Hepatocyte (in vitro differentiated cells): ENCODE results near the gene PAK2. TPM values are rescaled to one million over a fixed set of nuclear protein-coding genes. Genes with fewer than 3 reads are reported as not detected.
A peak's percentile ranks its signal among the peaks of the same experiment; 100 is the strongest.
"Not testable (repeated sequence)": the region's sequence is repeated elsewhere in the genome, so short reads cannot be mapped to it uniquely, and the experiment has no call there.

Source experiments
- DNase-seq: peaks from one replicate; pipeline ENCODE4 v3.0.0-alpha.2; 2016; ENCODE audit warnings: low spot score
- H2AFZ ChIP-seq: fragments of 200-600 bp; sonication (generic); 2 replicates; pipeline ENCODE4 v1.6.0; 2016; ENCODE audit warnings: antibody characterized with exemption, mild to moderate bottlenecking
- H3K27ac ChIP-seq: fragments of 200-600 bp; sonication (generic); 2 replicates; pipeline ENCODE4 v1.5.1; 2016; ENCODE audit warnings: mild to moderate bottlenecking
- H3K27me3 ChIP-seq: fragments of 200-600 bp; sonication (generic); 2 replicates; pipeline ENCODE4 v1.6.1; 2016
- H3K36me3 ChIP-seq: fragments of 200-600 bp; sonication (generic); replicated peaks from 2 replicates; pipeline ENCODE4 v1.5.1; 2016; ENCODE audit warnings: low read depth; ENCODE audit not compliant: insufficient read depth
- H3K4me1 ChIP-seq: fragments of 200-600 bp; sonication (generic); 2 replicates; pipeline ENCODE4 v1.5.1; 2016; ENCODE audit warnings: mild to moderate bottlenecking, moderate library complexity; ENCODE audit not compliant: insufficient read depth
- H3K4me2 ChIP-seq: fragments of 200-600 bp; sonication (generic); 2 replicates; pipeline ENCODE4 v1.6.0; 2016
- H3K4me3 ChIP-seq: fragments of 200-600 bp; sonication (generic); 2 replicates; pipeline ENCODE4 v1.5.1; 2016; ENCODE audit warnings: mild to moderate bottlenecking
- H3K79me2 ChIP-seq: fragments of 200-600 bp; sonication (generic); 2 replicates; pipeline ENCODE4 v1.6.0; 2017; ENCODE audit warnings: mild to moderate bottlenecking
- H3K9me2 ChIP-seq: fragments of 200-600 bp; sonication (generic); replicated peaks from 2 replicates; pipeline ENCODE4 v1.6.0; 2017; ENCODE audit warnings: mild to moderate bottlenecking; ENCODE audit not compliant: insufficient read depth
- H3K9me3 ChIP-seq: fragments of 200-600 bp; sonication (generic); 2 replicates; pipeline ENCODE4 v1.5.1; 2016; ENCODE audit warnings: low read depth, mild to moderate bottlenecking
- H4K20me1 ChIP-seq: fragments of 200-600 bp; sonication (generic); 2 replicates; pipeline ENCODE4 v1.6.0; 2016; ENCODE audit warnings: mild to moderate bottlenecking; ENCODE audit not compliant: insufficient read depth, poor library complexity, severe bottlenecking
- EZH2 ChIP-seq: fragments of 200-600 bp; sonication (generic); IDR thresholded peaks from 2 replicates; pipeline ENCODE4 v1.6.1; 2016; ENCODE audit warnings: antibody characterized with exemption, mild to moderate bottlenecking, borderline replicate concordance
- EZH2phosphoT487 ChIP-seq: fragments of 200-600 bp; sonication (generic); IDR thresholded peaks from one replicate; pipeline ENCODE4 v1.6.1; 2018; ENCODE audit warnings: antibody characterized with exemption, mild to moderate bottlenecking, low read depth, moderate library complexity; ENCODE audit not compliant: unreplicated experiment, severe bottlenecking
- WGBS: methylation state at CpG from one replicate; pipeline ENCODE4 v1.1.6; 2016; ENCODE audit warnings: low lambda C conversion rate; ENCODE audit errors: missing lambda C conversion rate; 5-methylcytosine and 5-hydroxymethylcytosine counted together
- polyA plus RNA-seq: library from polyadenylated mRNA; unstranded; fragments of >200 nt; fragmentation: Nextera tagmentation; extraction: Ambion mirVana; gene quantifications from 2 replicates; pipeline ENCODE4 v1.2.1, GENCODE V29; 2016
- total RNA-seq: library from RNA; depleted of rRNA; stranded (reverse); fragments of >200 nt; gene quantifications from 2 replicates; pipeline ENCODE4 v1.2.3, GENCODE V29; 2014
- TF ChIP-seq, protein P1 (sequence below): fragments of 200-600 bp; sonication (generic); IDR thresholded peaks from 2 replicates; pipeline ENCODE4 v1.5.1; 2016; ENCODE audit warnings: antibody characterized with exemption, mild to moderate bottlenecking; ENCODE audit not compliant: poor library complexity

The PAK2 gene
- total and polyA plus RNA-seq, 2 experiments from 2014 or later, result 26.5 to 50.9 TPM

GRCh38 chr3:196837819-196838420 is 98.3 kb downstream of the PAK2 start:
- H3K79me2 ChIP-seq, result no peaks in the 10 kb centered on the region
- H3K27me3 ChIP-seq, result no peaks in the 10 kb centered on the region
- no peak overlapping the region for H3K4me2 ChIP-seq
- 75% methylated on average over 3 of the region's 3 CpGs for WGBS
- no peaks in the 10 kb centered on the region for H3K36me3 ChIP-seq
- H4K20me1 ChIP-seq, result no peaks in the 10 kb centered on the region
- H3K4me3 ChIP-seq, result no peak overlapping the region
- peak; percentile 58 for DNase-seq
- no peaks in the 10 kb centered on the region for H3K9me3 ChIP-seq
- no peaks in the 10 kb centered on the region for H3K4me1 ChIP-seq
- no peak for TF ChIP-seq EZH2phosphoT487
- no peak for TF ChIP-seq EZH2
- TF ChIP-seq, protein P1, sequence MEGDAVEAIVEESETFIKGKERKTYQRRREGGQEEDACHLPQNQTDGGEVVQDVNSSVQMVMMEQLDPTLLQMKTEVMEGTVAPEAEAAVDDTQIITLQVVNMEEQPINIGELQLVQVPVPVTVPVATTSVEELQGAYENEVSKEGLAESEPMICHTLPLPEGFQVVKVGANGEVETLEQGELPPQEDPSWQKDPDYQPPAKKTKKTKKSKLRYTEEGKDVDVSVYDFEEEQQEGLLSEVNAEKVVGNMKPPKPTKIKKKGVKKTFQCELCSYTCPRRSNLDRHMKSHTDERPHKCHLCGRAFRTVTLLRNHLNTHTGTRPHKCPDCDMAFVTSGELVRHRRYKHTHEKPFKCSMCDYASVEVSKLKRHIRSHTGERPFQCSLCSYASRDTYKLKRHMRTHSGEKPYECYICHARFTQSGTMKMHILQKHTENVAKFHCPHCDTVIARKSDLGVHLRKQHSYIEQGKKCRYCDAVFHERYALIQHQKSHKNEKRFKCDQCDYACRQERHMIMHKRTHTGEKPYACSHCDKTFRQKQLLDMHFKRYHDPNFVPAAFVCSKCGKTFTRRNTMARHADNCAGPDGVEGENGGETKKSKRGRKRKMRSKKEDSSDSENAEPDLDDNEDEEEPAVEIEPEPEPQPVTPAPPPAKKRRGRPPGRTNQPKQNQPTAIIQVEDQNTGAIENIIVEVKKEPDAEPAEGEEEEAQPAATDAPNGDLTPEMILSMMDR, result peak; percentile 57
- H3K27ac ChIP-seq, result no peak overlapping the region
- no peak overlapping the region for H2AFZ ChIP-seq
- no peaks in the 10 kb centered on the region for H3K9me2 ChIP-seq

DNA sequence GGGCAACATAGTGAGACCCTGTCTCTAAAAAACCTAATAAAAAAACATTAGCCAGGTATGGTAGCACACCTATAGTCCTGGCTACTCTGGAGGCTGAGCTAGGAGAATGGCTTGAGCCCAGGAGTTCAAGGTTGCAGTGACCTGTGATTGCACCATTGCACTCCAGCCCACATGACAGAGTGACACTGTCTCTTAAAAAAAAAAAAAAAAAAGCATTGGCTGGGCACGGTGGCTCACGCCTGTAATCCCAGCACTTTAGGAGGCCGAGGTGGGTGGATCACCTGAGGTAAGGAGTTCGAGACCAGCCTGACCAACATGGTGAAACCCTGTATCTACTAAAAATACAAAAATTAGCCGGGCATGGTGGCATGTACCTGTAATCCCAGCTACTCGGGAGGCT is 99.7 kb downstream of the PAK2 start:
- H3K27ac ChIP-seq, H3K9me3 ChIP-seq, H3K36me3 ChIP-seq: not testable (repeated sequence)

GRCh38 chr3:196842567-196843434 is 103.1 kb downstream of the PAK2 start:
- Histone ChIP-seq H3K9me2 (no peaks in the 10 kb centered on the region), H3K27me3 (no peaks in the 10 kb centered on the region), H2AFZ (no peak overlapping the region), H4K20me1 (no peaks in the 10 kb centered on the region), H3K79me2 (no peaks in the 10 kb centered on the region), H3K36me3 (no peaks in the 10 kb centered on the region), H3K4me2 (no peak overlapping the region), H3K4me1 (no peaks in the 10 kb centered on the region), H3K27ac (no peak overlapping the region), H3K4me3 (no peak overlapping the region), H3K9me3 (no peaks in the 10 kb centered on the region)
- DNase-seq, result no peak
- WGBS, result 87% methylated on average over 17 of the region's 17 CpGs
- TF ChIP-seq EZH2phosphoT487, result no peak
- no peak for TF ChIP-seq EZH2
- TF ChIP-seq, protein P1, result no peak

More for the DNA sequence above, 99.7 kb downstream of the PAK2 start:
- not testable (repeated sequence) for H3K9me2 ChIP-seq, DNase-seq, H3K4me1 ChIP-seq, H3K27me3 ChIP-seq, H3K4me3 ChIP-seq, H3K4me2 ChIP-seq, H3K79me2 ChIP-seq, H4K20me1 ChIP-seq, H2AFZ ChIP-seq
- WGBS, result 88% methylated on average over 6 of the region's 6 CpGs

DNA sequence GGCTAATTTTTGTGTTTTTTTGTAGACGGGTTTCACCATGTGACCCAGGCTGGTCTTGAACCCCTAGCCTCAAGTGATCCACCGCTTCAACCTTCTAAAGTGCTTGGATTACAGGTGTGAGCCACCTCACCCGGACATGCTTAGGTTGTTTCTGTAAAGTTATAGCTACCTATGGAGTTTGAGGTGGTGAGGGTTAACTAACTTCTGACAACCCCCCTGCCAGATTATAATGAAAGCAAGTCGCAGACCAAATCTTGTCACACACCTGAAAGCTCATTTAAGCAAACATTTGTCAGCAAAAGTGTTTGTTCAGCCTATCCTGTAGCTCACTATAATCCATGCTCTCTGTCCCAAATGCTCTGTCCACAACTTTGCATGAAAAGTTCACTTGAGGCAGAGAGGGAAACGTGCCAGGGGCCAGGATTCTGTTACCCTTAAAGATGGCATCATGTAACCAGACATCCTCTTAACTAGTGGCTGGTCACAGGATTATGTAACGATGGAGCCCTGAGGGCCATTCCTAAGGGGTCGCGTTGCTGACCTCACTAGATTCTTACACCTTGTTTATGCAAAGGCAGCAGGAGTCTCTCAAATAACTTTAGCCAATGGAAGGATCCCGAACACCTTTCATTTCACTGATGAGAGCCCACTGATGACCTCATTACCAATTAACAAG is 103.9 kb downstream of the PAK2 start:
- no peak for DNase-seq
- 78% methylated on average over 9 of the region's 9 CpGs for WGBS
- Histone ChIP-seq H3K4me2 (no peak overlapping the region), H3K9me3 (no peaks in the 10 kb centered on the region), H4K20me1 (no peaks in the 10 kb centered on the region), H3K36me3 (no peaks in the 10 kb centered on the region), H2AFZ (no peak overlapping the region), H3K4me1 (no peaks in the 10 kb centered on the region), H3K79me2 (no peaks in the 10 kb centered on the region), H3K27ac (no peak overlapping the region), H3K9me2 (no peaks in the 10 kb centered on the region), H3K27me3 (no peaks in the 10 kb centered on the region), H3K4me3 (no peak overlapping the region)
- TF ChIP-seq EZH2phosphoT487 (no peak), EZH2 (no peak)
- TF ChIP-seq, protein P1, result no peak

- H3K79me2 ChIP-seq, H3K9me2 ChIP-seq, H3K36me3 ChIP-seq, H3K27ac ChIP-seq, DNase-seq, H3K27me3 ChIP-seq, H3K9me3 ChIP-seq, H3K4me3 ChIP-seq, H4K20me1 ChIP-seq, H3K4me1 ChIP-seq, H2AFZ ChIP-seq, H3K4me2 ChIP-seq: not testable (repeated sequence)
- WGBS, result 93% methylated on average over 20 of the region's 22 CpGs
Observed at GRCh38 chr3:196844235-196845219, 104.9 kb downstream of the PAK2 start.
